GM23248 (cell line): ENCODE data around the gene PTPN7.

Experiments
- EZH2 ChIP-seq: fragments of 200-600 bp; sonication (generic); IDR thresholded peaks from 2 replicates; pipeline ENCODE4 v1.6.1; 2018; ENCODE audit warnings: antibody characterized with exemption, mild to moderate bottlenecking; ENCODE audit not compliant: insufficient read depth, poor library complexity, severe bottlenecking
- EZH2phosphoT487 ChIP-seq: fragments of 200-600 bp; sonication (generic); IDR thresholded peaks from 2 replicates; pipeline ENCODE4 v1.6.1; 2018; ENCODE audit warnings: antibody characterized with exemption, moderate library complexity, mild to moderate bottlenecking, low read depth; ENCODE audit not compliant: insufficient read depth

DNA sequence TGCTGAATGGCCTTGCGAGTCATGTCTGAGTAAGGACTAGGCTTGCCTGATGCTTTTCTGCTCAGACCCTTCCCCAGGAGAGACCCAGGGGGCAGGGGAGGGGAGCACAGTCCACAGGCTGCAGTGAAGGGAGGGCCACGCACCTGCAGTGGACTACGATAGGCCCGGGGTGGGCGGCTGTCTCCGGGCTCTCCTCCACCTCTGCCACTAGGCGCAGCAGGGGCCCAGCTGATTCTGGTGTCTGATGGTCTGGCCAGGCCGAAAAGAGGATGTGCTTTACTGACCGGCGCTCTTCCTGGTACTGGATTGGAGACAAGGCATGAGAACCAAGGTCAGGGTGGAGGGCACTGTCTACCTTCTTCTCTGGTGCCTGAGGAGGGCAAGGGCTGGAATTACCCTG, 8.0 kb downstream of the PTPN7 start:
- TF ChIP-seq EZH2phosphoT487, result no peak
- TF ChIP-seq EZH2, result no peak
